Uterus (tissue), 4 donors: ENCODE measurements around the gene CBLL1. TPM values are rescaled to one million over a fixed set of nuclear protein-coding genes. Genes with fewer than 3 reads are reported as not detected.

Experiments
- DNase-seq, 2 donors: peaks; one replicate each; pipeline ENCODE4 v3.0.0-alpha.2; 2019 to 2020
- H3K27ac ChIP-seq, 2 donors: fragments of 200-600 bp; sonication (generic); 1 replicate in 1 of 2; 2 replicates in 1 of 2; pipeline ENCODE4 v1.5.1; 2016 to 2018
- H3K27me3 ChIP-seq, 2 donors: fragments of 200-600 bp; sonication (generic); one replicate each; pipeline ENCODE4 v1.5.1; 2018 to 2019; ENCODE audit warnings: control low read depth in 1 of 2
- H3K36me3 ChIP-seq, 2 donors: fragments of 200-600 bp; sonication (generic); one replicate each; pipeline ENCODE4 v1.5.1; 2019; ENCODE audit warnings: control low read depth in 1 of 2
- H3K4me1 ChIP-seq, 2 donors: fragments of 200-600 bp; sonication (generic); one replicate each; pipeline ENCODE4 v1.5.1; 2018 to 2019; ENCODE audit warnings: control low read depth in 1 of 2
- H3K4me3 ChIP-seq, 2 donors: fragments of 200-600 bp; sonication (generic); 1 replicate in 1 of 2; 2 replicates in 1 of 2; pipeline ENCODE4 v1.5.1; 2018 to 2019; ENCODE audit warnings: mild to moderate bottlenecking in 1 of 2
- H3K9me3 ChIP-seq, 2 donors: fragments of 200-600 bp; sonication (generic); one replicate each; pipeline ENCODE4 v1.5.1; 2019; ENCODE audit warnings: control low read depth in 1 of 2
- POLR2A ChIP-seq, 2 donors: fragments of 450-650 bp; IDR thresholded peaks; one replicate each; pipeline ENCODE4 v1.6.1; 2016; ENCODE audit warnings: antibody characterized with exemption in 2 of 2, mild to moderate bottlenecking in 1 of 2, moderate library complexity in 1 of 2
- intact Hi-C: fragments of 100-400 bp; cut with DNase I; formaldehyde crosslinking; loops from one replicate; pipeline ENCODE4 v1.15.1; 2023; ENCODE audit warnings: low total_unique reads
- total RNA-seq, 4 donors: library from RNA; depleted of rRNA in 3 of 4; stranded (reverse); fragments of >200 nt in 3 of 4; gene quantifications; one replicate each; pipeline versions ENCODE4 v1.1.0 to v1.2.4, GENCODE V29; 2014 to 2023
- TF ChIP-seq, protein P1 (sequence below), 4 experiments: fragments of 200-600 bp in 2 of 4; fragments of 450-650 bp in 2 of 4; sonication (generic) in 2 of 4; IDR thresholded peaks; one replicate each; pipeline ENCODE4 v1.5.1; 2016 to 2019; ENCODE audit warnings: antibody characterized with exemption in 4 of 4, mild to moderate bottlenecking in 2 of 4, moderate library complexity in 1 of 4
- donor health status: DM: yes; HTN: yes; CAD: no.

The CBLL1 gene
- total RNA-seq, 4 donors from 2014 or later, result 22.3 to 54.1 (median 29.1) TPM

DNA sequence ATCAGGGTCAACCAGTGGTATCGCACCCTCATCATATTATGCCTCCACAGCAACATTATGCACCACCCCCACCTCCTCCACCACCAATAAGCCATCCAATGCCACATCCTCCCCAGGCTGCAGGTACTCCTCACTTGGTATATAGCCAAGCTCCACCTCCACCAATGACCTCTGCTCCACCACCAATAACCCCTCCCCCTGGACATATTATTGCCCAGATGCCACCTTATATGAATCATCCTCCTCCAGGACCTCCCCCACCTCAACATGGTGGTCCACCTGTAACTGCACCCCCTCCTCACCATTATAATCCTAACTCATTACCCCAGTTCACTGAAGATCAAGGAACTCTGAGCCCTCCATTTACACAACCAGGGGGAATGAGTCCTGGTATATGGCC lies 14.7 kb downstream of the CBLL1 start:
- TF ChIP-seq, protein P1, sequence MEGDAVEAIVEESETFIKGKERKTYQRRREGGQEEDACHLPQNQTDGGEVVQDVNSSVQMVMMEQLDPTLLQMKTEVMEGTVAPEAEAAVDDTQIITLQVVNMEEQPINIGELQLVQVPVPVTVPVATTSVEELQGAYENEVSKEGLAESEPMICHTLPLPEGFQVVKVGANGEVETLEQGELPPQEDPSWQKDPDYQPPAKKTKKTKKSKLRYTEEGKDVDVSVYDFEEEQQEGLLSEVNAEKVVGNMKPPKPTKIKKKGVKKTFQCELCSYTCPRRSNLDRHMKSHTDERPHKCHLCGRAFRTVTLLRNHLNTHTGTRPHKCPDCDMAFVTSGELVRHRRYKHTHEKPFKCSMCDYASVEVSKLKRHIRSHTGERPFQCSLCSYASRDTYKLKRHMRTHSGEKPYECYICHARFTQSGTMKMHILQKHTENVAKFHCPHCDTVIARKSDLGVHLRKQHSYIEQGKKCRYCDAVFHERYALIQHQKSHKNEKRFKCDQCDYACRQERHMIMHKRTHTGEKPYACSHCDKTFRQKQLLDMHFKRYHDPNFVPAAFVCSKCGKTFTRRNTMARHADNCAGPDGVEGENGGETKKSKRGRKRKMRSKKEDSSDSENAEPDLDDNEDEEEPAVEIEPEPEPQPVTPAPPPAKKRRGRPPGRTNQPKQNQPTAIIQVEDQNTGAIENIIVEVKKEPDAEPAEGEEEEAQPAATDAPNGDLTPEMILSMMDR (IDR thresholded peaks at IDR 0.05), result no peak
- TF ChIP-seq POLR2A (IDR thresholded peaks at IDR 0.05), result no peak
- no peaks in the 10 kb centered on the region for H3K36me3 ChIP-seq
- no peak overlapping the region for H3K27ac ChIP-seq
- H3K4me1 ChIP-seq, result no peaks in the 10 kb centered on the region
- no peaks in the 10 kb centered on the region for H3K9me3 ChIP-seq
- intact Hi-C loops, result no loop called here
- no peaks in the 10 kb centered on the region for H3K27me3 ChIP-seq
- no peak overlapping the region for H3K4me3 ChIP-seq
- no peak for DNase-seq

DNA sequence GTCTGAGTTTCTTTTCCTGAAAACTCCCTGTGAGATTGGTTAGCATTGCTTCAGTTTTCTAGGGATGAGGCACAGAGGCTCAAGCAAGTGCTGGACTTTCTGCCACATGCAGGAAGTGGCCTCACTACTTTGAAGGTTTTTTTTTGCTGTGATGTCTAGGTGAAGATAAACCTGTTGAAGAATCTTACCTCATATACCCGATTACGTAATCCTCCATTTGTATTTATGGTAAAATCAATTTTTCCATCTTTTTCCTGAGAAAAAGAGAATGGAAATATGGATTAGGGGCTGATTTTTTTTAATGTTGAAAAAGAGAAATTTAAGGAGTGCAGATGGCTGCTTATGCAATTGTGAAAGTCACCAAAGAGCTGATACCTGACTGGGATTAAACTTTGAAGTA lies 23.4 kb downstream of the CBLL1 start:
- Histone ChIP-seq H3K36me3 (no peaks in the 10 kb centered on the region), H3K9me3 (no peaks in the 10 kb centered on the region), H3K27me3 (no peaks in the 10 kb centered on the region), H3K4me3 (no peak overlapping the region), H3K27ac (no peak overlapping the region), H3K4me1 (no peaks in the 10 kb centered on the region)
- intact Hi-C loops, result no loop called here
- DNase-seq, result no peak
- TF ChIP-seq, protein P1 (IDR thresholded peaks at IDR 0.05), result no peak
- no peak for TF ChIP-seq POLR2A (IDR thresholded peaks at IDR 0.05)

DNA sequence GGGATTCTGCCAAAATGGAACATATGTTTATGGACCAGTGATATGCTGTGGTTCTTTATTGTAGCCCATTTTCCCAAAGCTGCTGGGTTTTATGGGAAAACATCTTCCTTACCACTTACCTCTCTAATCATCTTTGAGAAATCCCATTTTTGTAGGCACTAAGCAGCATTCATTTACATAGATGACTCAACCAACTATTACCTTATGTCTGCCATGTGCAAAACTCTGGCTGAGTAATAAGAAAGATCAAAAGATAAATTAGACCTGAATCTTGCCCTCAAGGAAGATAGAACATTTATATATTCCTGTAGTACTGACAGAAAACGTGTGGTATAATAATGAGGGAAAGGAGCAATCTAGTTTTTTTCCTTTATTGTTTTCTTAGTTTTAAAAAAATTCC lies 24.3 kb downstream of the CBLL1 start:
- no peaks in the 10 kb centered on the region for H3K27me3 ChIP-seq
- intact Hi-C loops, result no loop called here

DNA sequence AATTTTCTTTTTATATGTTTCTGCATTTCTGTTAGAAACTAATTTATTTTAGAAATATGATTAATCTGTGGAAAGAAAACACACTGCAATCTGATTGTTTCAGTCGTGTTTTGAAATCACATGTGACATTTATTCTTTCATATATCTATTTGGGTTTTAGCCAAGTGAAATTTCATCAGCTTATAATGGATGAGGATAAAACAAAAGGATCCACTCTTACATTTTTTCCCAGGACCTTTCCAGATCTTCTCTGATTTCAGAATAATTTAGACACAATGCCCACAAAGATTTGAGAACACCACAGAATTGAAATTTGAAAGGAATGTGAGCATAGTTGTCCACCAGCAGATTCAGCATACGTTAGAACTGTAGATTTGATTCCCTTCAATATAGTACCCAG lies 29.1 kb downstream of the CBLL1 start:
- TF ChIP-seq, protein P1 (IDR thresholded peaks at IDR 0.05), result no peak
- TF ChIP-seq POLR2A (IDR thresholded peaks at IDR 0.05), result no peak
- no peak overlapping the region for H3K27ac ChIP-seq
- no peaks in the 10 kb centered on the region for H3K9me3 ChIP-seq
- intact Hi-C loops, result no loop called here
- H3K27me3 ChIP-seq, result no peaks in the 10 kb centered on the region
- no peak for DNase-seq
- H3K4me1 ChIP-seq, result no peaks in the 10 kb centered on the region
- no peaks in the 10 kb centered on the region for H3K36me3 ChIP-seq
- H3K4me3 ChIP-seq, result no peak overlapping the region

More for the DNA sequence above, 24.3 kb downstream of the CBLL1 start:
- Histone ChIP-seq H3K9me3 (no peaks in the 10 kb centered on the region), H3K4me3 (no peak overlapping the region), H3K4me1 (no peaks in the 10 kb centered on the region), H3K27ac (no peak overlapping the region), H3K36me3 (no peaks in the 10 kb centered on the region)
- TF ChIP-seq POLR2A (IDR thresholded peaks at IDR 0.05), result no peak
- TF ChIP-seq, protein P1 (IDR thresholded peaks at IDR 0.05), result no peak
- no peak for DNase-seq

DNA sequence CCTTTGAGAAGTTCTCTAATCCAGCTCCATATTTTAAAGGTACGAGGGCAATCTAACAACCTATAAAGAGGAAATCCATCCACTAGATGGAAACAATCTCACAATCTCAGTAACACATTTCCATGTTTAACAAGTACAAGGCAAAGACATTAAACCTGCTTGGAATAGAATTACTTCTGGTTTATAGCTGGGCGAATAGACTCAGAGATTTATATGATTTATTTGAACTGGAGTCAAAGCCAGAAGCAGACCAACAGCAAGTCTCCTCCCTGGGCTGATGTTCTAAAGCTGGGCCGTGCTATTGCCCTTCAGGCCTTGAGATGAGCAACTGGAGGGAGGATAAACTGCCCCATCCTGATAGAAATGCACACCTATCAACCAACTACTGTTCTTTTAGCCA lies 33.8 kb downstream of the CBLL1 start:
- Histone ChIP-seq H3K4me3 (no peak overlapping the region), H3K9me3 (no peaks in the 10 kb centered on the region), H3K36me3 (no peaks in the 10 kb centered on the region), H3K27me3 (no peaks in the 10 kb centered on the region), H3K4me1 (no peaks in the 10 kb centered on the region), H3K27ac (no peak overlapping the region)
- TF ChIP-seq, protein P1 (IDR thresholded peaks at IDR 0.05), result peak in 1 of 4 experiments; percentile 25
- no peak for TF ChIP-seq POLR2A (IDR thresholded peaks at IDR 0.05)
- intact Hi-C loops, result no loop called here
- no peak for DNase-seq
